Stimulated activated naive CD8-positive, alpha-beta T cell treated with anti-CD3 and anti-CD28 coated beads, Interleukin-15, Interleukin-2, amounts not matched to agents 100 U/mL and 50 U/mL, for 24 hours (primary cell): ENCODE data around the gene SERPIND1.

ENCODE experiments used
- ATAC-seq: fragments of 150-1000 bp; cut with Tn5 transposase; one replicate; pipeline ENCODE4 v1.10.0; 2021
- DNase-seq: peaks from one replicate; pipeline ENCODE4 v3.0.0; 2021

The SERPIND1 gene

GRCh38 chr22:20775342-20775895 lies 1.5 kb downstream of the SERPIND1 start:
- ATAC-seq (no peak), DNase-seq (no peak)

GRCh38 chr22:20776624-20777405 lies 2.9 kb downstream of the SERPIND1 start:
- no peak for DNase-seq
- no peak for ATAC-seq

GRCh38 chr22:20777420-20778177 lies 3.7 kb downstream of the SERPIND1 start:
- no peak for DNase-seq

GRCh38 chr22:20779014-20779817 lies 5.3 kb downstream of the SERPIND1 start:
- ATAC-seq (no peak), DNase-seq (no peak)

More at GRCh38 chr22:20777420-20778177, 3.7 kb downstream of the SERPIND1 start:
- ATAC-seq: no peak

- ATAC-seq (no peak), DNase-seq (no peak)
These were observed 5.9 kb downstream of the SERPIND1 start for GRCh38 chr22:20779818-20780158.

GRCh38 chr22:20781272-20781990 lies 7.5 kb downstream of the SERPIND1 start:
- DNase-seq (peak; percentile 26), ATAC-seq (peak; percentile 83)

GRCh38 chr22:20782083-20782482 lies 8.2 kb downstream of the SERPIND1 start:
- ATAC-seq (no peak), DNase-seq (no peak)

GRCh38 chr22:20782596-20783299 lies 8.8 kb downstream of the SERPIND1 start:
- ATAC-seq (no peak), DNase-seq (no peak)

GRCh38 chr22:20783300-20783673 lies 9.4 kb downstream of the SERPIND1 start:
- no peak for DNase-seq
- ATAC-seq: no peak

GRCh38 chr22:20783844-20784723 lies 10.2 kb downstream of the SERPIND1 start:
- peak; percentile 39 for ATAC-seq
- DNase-seq: peak; percentile 42

GRCh38 chr22:20785415-20785814 lies 11.5 kb downstream of the SERPIND1 start:
- no peak for DNase-seq
- ATAC-seq: no peak

- no peak for DNase-seq
- ATAC-seq: no peak
These were observed 12.1 kb downstream of the SERPIND1 start for GRCh38 chr22:20786048-20786447.

GRCh38 chr22:20786536-20786979 lies 12.6 kb downstream of the SERPIND1 start:
- ATAC-seq (no peak), DNase-seq (no peak)

- DNase-seq: no peak
- ATAC-seq: no peak
These were observed 13.3 kb downstream of the SERPIND1 start for GRCh38 chr22:20787223-20787622.

GRCh38 chr22:20787746-20788626 lies 14.1 kb downstream of the SERPIND1 start:
- ATAC-seq (no peak), DNase-seq (no peak)

GRCh38 chr22:20788627-20789344 lies 14.9 kb downstream of the SERPIND1 start:
- no peak for ATAC-seq
- DNase-seq: no peak

- no peak for DNase-seq
- ATAC-seq: no peak
These were observed 18.5 kb downstream of the SERPIND1 start for GRCh38 chr22:20792221-20792965.
